Fibroblast of the aortic adventitia (primary cell): Measurements from ENCODE around the gene PDE7B. TPM values are rescaled to one million over a fixed set of nuclear protein-coding genes. Genes with fewer than 3 reads are reported as not detected.
"Not testable (repeated sequence)": the region's sequence is repeated elsewhere in the genome, so short reads cannot be mapped to it uniquely, and the experiment has no call there.

Experiments
- DNase-seq: peaks from one replicate; pipeline ENCODE4 v3.0.0-alpha.2; 2010; ENCODE audit warnings: low read depth
- H3K4me3 ChIP-seq: 2 replicates; pipeline ENCODE4 v1.5.1; 2011; ENCODE audit warnings: low read depth, mild to moderate bottlenecking, control low read depth, low read length, moderate library complexity
- total RNA-seq: library from RNA; depleted of rRNA; stranded (reverse); fragments of >200 nt; gene quantifications from 2 replicates; pipeline ENCODE4 v1.2.3, GENCODE V29; 2012; ENCODE audit warnings: low replicate concordance
- TF ChIP-seq, protein P1 (sequence below): IDR thresholded peaks from 2 replicates; pipeline ENCODE4 v1.5.1; 2011; ENCODE audit warnings: mild to moderate bottlenecking, low read length, control low read depth, inconsistent platforms; ENCODE audit not compliant: insufficient read depth

Gene PDE7B
- total RNA-seq, 1 donor: 23.9 TPM

DNA sequence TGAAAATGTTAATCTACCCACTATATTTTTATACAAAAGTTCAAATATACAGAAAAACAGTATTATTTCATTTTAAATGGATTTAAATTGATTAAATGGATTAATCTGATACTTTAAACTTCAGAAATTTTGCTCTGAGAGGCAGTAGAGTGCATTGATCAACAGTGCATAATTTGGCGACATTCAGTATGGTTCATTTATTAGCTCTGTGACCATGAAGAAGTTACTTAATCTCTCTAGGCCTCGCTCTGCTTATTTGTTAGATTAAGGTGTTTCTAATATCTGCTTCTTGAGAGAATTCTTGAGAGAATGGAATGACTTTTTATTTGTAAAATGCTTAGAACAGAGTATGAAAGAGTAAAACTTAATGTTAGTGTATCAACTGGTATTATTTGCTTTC lies 8.9 kb downstream of the PDE7B start:
- TF ChIP-seq, protein P1, sequence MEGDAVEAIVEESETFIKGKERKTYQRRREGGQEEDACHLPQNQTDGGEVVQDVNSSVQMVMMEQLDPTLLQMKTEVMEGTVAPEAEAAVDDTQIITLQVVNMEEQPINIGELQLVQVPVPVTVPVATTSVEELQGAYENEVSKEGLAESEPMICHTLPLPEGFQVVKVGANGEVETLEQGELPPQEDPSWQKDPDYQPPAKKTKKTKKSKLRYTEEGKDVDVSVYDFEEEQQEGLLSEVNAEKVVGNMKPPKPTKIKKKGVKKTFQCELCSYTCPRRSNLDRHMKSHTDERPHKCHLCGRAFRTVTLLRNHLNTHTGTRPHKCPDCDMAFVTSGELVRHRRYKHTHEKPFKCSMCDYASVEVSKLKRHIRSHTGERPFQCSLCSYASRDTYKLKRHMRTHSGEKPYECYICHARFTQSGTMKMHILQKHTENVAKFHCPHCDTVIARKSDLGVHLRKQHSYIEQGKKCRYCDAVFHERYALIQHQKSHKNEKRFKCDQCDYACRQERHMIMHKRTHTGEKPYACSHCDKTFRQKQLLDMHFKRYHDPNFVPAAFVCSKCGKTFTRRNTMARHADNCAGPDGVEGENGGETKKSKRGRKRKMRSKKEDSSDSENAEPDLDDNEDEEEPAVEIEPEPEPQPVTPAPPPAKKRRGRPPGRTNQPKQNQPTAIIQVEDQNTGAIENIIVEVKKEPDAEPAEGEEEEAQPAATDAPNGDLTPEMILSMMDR: no peak
- H3K4me3 ChIP-seq: no peak overlapping the region
- no peak for DNase-seq

DNA sequence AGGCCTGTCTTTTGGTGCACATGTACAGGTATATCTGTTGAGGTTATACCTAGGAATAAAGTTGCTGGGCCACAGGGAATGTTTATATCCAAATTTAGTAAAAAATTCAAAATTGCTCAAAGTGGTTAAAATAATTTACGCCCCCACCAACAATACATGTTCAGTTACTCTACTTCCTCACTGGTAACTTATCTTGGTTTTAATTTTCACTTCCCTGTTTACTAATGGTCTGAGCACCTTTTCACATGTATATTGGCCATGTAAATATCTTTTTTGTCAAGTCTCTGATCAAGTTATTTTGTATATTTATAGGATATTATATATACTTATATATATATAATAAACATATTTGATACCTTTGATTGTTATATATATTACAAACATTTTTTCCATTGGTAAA lies 9.7 kb downstream of the PDE7B start:
- no peak overlapping the region for H3K4me3 ChIP-seq
- no peak for DNase-seq
- TF ChIP-seq, protein P1: no peak

DNA sequence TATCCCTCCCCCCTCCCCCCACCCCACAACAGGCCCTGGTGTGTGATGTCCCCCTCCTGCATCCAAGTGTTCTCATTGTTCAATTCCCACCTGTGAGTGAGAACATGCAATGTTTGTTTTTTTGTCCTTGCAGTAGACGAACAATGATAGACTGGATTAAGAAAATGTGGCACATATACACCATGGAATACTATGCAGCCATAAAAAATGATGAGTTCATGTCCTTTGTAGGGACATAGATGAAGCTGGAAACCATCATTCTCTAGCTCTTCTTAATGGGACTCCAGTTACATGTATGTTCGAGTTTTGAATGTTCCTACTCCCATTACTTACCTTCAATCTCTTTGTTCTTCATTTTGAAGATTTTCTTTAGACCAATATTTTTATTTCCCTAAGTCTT lies 13.4 kb downstream of the PDE7B start:
- DNase-seq, H3K4me3 ChIP-seq: not testable (repeated sequence)

DNA sequence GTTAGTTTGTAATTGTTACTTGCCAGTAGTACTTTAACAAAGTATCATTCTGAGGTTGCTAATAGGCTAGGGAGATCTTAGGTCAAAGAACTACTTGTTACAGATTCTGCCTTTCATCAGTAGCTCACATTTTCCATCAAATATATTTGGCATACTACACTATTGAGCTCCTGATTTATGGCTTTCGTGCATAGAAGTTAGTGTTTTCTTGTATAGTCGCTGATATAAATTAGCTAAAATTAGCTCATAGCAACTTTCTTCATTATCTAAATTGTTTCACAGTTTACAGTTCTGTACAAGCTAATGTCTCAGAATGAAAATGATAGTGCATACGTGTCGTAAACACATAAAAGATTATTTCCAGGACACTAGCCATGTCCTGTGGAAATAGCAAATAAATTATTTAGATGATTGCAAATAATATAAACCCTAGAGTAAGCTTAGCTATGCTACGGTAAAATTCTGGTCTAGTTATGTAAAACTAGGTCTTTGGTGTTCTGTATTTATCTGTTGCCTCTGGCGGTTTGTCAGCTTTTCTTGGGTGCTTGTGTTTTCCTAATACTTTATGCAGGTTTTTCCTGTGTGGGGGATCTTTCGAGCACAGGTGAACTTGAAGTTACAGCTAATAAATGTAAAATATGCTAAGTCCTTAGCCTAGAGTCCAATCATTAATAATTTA lies 15.1 kb downstream of the PDE7B start:
- no peak overlapping the region for H3K4me3 ChIP-seq
- TF ChIP-seq, protein P1: no peak
- no peak for DNase-seq

DNA sequence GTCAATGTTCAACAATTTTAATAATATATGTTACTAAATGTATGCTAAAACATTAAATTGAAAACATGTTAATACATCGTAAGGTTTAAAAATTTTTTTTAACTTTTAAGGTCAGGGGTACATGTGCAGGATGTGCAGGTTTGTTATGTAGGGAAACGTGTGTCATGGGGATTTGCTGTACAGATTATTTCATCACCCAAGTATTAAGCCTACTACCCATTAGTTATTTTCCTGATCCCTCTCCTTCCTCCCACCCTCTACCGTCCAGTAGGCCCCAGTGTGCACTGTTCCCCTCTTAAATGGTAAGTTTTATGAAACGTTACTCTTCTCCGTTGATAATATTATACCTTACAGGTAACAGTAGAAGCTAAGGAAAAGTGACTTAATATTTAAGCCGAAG lies 15.8 kb downstream of the PDE7B start:
- no peak overlapping the region for H3K4me3 ChIP-seq
- DNase-seq: no peak
- TF ChIP-seq, protein P1: no peak

DNA sequence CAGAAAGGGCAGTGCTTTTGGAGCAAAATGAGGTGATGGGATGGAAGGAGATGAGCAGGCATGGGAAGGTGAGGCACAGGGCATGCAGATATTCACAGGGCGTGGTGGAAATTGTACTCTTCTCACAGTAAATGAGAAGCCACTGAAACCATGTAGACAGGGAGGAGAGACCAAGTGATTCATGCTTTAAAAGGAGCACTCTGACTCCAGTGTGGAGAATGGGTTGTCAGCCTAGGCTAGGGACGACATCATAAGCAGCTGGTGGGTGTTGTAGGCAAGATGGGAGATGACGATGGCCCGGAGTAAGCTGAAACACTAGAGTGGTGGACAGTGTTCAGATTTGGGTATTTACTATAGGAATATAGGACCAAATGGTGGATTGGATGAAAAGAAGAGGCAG lies 18.4 kb downstream of the PDE7B start:
- no peak for DNase-seq
- no peak overlapping the region for H3K4me3 ChIP-seq
- TF ChIP-seq, protein P1: no peak

DNA sequence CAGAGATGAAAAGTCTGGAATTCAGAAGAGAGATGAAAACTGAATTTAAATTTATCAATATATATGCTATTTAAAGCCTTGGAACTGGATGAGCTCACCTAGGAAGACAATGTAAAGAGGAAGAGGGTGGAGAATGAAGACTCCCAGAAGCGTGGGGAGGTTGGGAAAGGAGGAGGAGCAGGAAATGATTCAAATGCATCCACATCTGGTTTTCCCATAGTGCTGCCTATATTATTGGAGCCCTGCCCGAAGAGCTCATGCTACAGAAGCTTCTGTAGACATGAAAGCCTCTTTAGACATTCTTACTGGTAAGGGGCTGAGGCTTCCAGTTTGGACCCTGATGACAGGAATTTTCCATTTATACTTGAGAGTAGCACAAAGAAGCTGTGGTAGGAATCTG lies 19.2 kb downstream of the PDE7B start:
- H3K4me3 ChIP-seq: no peak overlapping the region
- DNase-seq: peak; percentile 69
- TF ChIP-seq, protein P1: no peak
